ENCODE measurements around the gene EPHB2.

EPHB2 gene

GRCh38 chr1:22798083-22798482 lies 87.4 kb downstream of the EPHB2 start:
- TF ChIP-seq TAF1 (IDR thresholded peaks at IDR 0.05; ENCODE audit: low read depth, low read length): no peak
- TF ChIP-seq POU2F2 (IDR thresholded peaks at IDR 0.05; ENCODE audit: low read depth, low read length): no peak
- TF ChIP-seq POLR2AphosphoS5 (IDR thresholded peaks at IDR 0.05; ENCODE audit: low read depth, low read length): no peak
- TF ChIP-seq POLR2A (IDR thresholded peaks at IDR 0.05; ENCODE audit: low read depth, low read length): no peak
- no peak for TF ChIP-seq PAX5 (IDR thresholded peaks at IDR 0.05; ENCODE audit: insufficient read depth, low read length, severe bottlenecking)
- no peak for TF ChIP-seq SPI1 (IDR thresholded peaks at IDR 0.05; ENCODE audit: low read depth, low read length)
- DNase-seq (ENCODE audit: insufficient read length, low spot score) (no peak), FAIRE-seq (no peak)

- no peak for TF ChIP-seq PAX5 (IDR thresholded peaks at IDR 0.05; ENCODE audit: insufficient read depth, low read length, severe bottlenecking)
- no peak for TF ChIP-seq TAF1 (IDR thresholded peaks at IDR 0.05; ENCODE audit: low read depth, low read length)
- no peak for TF ChIP-seq SPI1 (IDR thresholded peaks at IDR 0.05; ENCODE audit: low read depth, low read length)
- no peak for TF ChIP-seq POU2F2 (IDR thresholded peaks at IDR 0.05; ENCODE audit: low read depth, low read length)
- no peak for TF ChIP-seq POLR2AphosphoS5 (IDR thresholded peaks at IDR 0.05; ENCODE audit: low read depth, low read length)
- no peak for TF ChIP-seq POLR2A (IDR thresholded peaks at IDR 0.05; ENCODE audit: low read depth, low read length)
- no peak for DNase-seq (ENCODE audit: insufficient read length, low spot score)
- FAIRE-seq: no peak
Measured at GRCh38 chr1:22799971-22800370, 89.3 kb downstream of the EPHB2 start.

- FAIRE-seq (no peak), DNase-seq (ENCODE audit: insufficient read length, low spot score) (no peak)
- no peak for TF ChIP-seq POLR2AphosphoS5 (IDR thresholded peaks at IDR 0.05; ENCODE audit: low read depth, low read length)
- no peak for TF ChIP-seq TAF1 (IDR thresholded peaks at IDR 0.05; ENCODE audit: low read depth, low read length)
- TF ChIP-seq POU2F2 (IDR thresholded peaks at IDR 0.05; ENCODE audit: low read depth, low read length): no peak
- no peak for TF ChIP-seq SPI1 (IDR thresholded peaks at IDR 0.05; ENCODE audit: low read depth, low read length)
- TF ChIP-seq POLR2A (IDR thresholded peaks at IDR 0.05; ENCODE audit: low read depth, low read length): no peak
- no peak for TF ChIP-seq PAX5 (IDR thresholded peaks at IDR 0.05; ENCODE audit: insufficient read depth, low read length, severe bottlenecking)
Measured at GRCh38 chr1:22800629-22801028, 90.0 kb downstream of the EPHB2 start.

- TF ChIP-seq SPI1 (IDR thresholded peaks at IDR 0.05; ENCODE audit: low read depth, low read length) (no peak), TAF1 (IDR thresholded peaks at IDR 0.05; ENCODE audit: low read depth, low read length) (no peak), POU2F2 (IDR thresholded peaks at IDR 0.05; ENCODE audit: low read depth, low read length) (no peak), PAX5 (IDR thresholded peaks at IDR 0.05; ENCODE audit: insufficient read depth, low read length, severe bottlenecking) (no peak), POLR2AphosphoS5 (IDR thresholded peaks at IDR 0.05; ENCODE audit: low read depth, low read length) (no peak), POLR2A (IDR thresholded peaks at IDR 0.05; ENCODE audit: low read depth, low read length) (no peak)
- DNase-seq (ENCODE audit: insufficient read length, low spot score): no peak
- no peak for FAIRE-seq
Measured at GRCh38 chr1:22801347-22801746, 90.7 kb downstream of the EPHB2 start.

- no peak for TF ChIP-seq POLR2AphosphoS5 (IDR thresholded peaks at IDR 0.05; ENCODE audit: low read depth, low read length)
- no peak for TF ChIP-seq PAX5 (IDR thresholded peaks at IDR 0.05; ENCODE audit: insufficient read depth, low read length, severe bottlenecking)
- no peak for TF ChIP-seq POLR2A (IDR thresholded peaks at IDR 0.05; ENCODE audit: low read depth, low read length)
- TF ChIP-seq POU2F2 (IDR thresholded peaks at IDR 0.05; ENCODE audit: low read depth, low read length): no peak
- TF ChIP-seq TAF1 (IDR thresholded peaks at IDR 0.05; ENCODE audit: low read depth, low read length): no peak
- TF ChIP-seq SPI1 (IDR thresholded peaks at IDR 0.05; ENCODE audit: low read depth, low read length): no peak
- FAIRE-seq (no peak), DNase-seq (ENCODE audit: insufficient read length, low spot score) (no peak)
Measured at GRCh38 chr1:22801761-22802160, 91.1 kb downstream of the EPHB2 start.

GRCh38 chr1:22803833-22804232 lies 93.2 kb downstream of the EPHB2 start:
- DNase-seq (ENCODE audit: insufficient read length, low spot score): no peak
- FAIRE-seq: no peak
- TF ChIP-seq POLR2A (IDR thresholded peaks at IDR 0.05; ENCODE audit: low read depth, low read length): no peak
- no peak for TF ChIP-seq PAX5 (IDR thresholded peaks at IDR 0.05; ENCODE audit: insufficient read depth, low read length, severe bottlenecking)
- no peak for TF ChIP-seq TAF1 (IDR thresholded peaks at IDR 0.05; ENCODE audit: low read depth, low read length)

GRCh38 chr1:22804406-22804805 lies 93.8 kb downstream of the EPHB2 start:
- FAIRE-seq: no peak
- TF ChIP-seq PAX5 (IDR thresholded peaks at IDR 0.05; ENCODE audit: insufficient read depth, low read length, severe bottlenecking) (no peak), POU2F2 (IDR thresholded peaks at IDR 0.05; ENCODE audit: low read depth, low read length) (no peak), POLR2A (IDR thresholded peaks at IDR 0.05; ENCODE audit: low read depth, low read length) (no peak), POLR2AphosphoS5 (IDR thresholded peaks at IDR 0.05; ENCODE audit: low read depth, low read length) (no peak), TAF1 (IDR thresholded peaks at IDR 0.05; ENCODE audit: low read depth, low read length) (no peak), SPI1 (IDR thresholded peaks at IDR 0.05; ENCODE audit: low read depth, low read length) (no peak)
- DNase-seq (ENCODE audit: insufficient read length, low spot score): no peak

- DNase-seq (ENCODE audit: insufficient read length, low spot score) (no peak), FAIRE-seq (no peak)
- no peak for TF ChIP-seq POLR2AphosphoS5 (IDR thresholded peaks at IDR 0.05; ENCODE audit: low read depth, low read length)
- no peak for TF ChIP-seq POU2F2 (IDR thresholded peaks at IDR 0.05; ENCODE audit: low read depth, low read length)
- no peak for TF ChIP-seq TAF1 (IDR thresholded peaks at IDR 0.05; ENCODE audit: low read depth, low read length)
- TF ChIP-seq PAX5 (IDR thresholded peaks at IDR 0.05; ENCODE audit: insufficient read depth, low read length, severe bottlenecking): no peak
- TF ChIP-seq SPI1 (IDR thresholded peaks at IDR 0.05; ENCODE audit: low read depth, low read length): no peak
- TF ChIP-seq POLR2A (IDR thresholded peaks at IDR 0.05; ENCODE audit: low read depth, low read length): no peak
Measured at GRCh38 chr1:22804969-22805671, 94.5 kb downstream of the EPHB2 start.

GRCh38 chr1:22805672-22806038 lies 95.0 kb downstream of the EPHB2 start:
- FAIRE-seq: no peak
- no peak for DNase-seq (ENCODE audit: insufficient read length, low spot score)
- TF ChIP-seq POU2F2 (IDR thresholded peaks at IDR 0.05; ENCODE audit: low read depth, low read length): no peak

- no peak for TF ChIP-seq SPI1 (IDR thresholded peaks at IDR 0.05; ENCODE audit: low read depth, low read length)
- FAIRE-seq (no peak), DNase-seq (ENCODE audit: insufficient read length, low spot score) (no peak)
Measured at GRCh38 chr1:22806584-22806983, 95.9 kb downstream of the EPHB2 start.
